ENCODE data around the gene GGCX. TPM values are rescaled to one million over a fixed set of nuclear protein-coding genes. Genes with fewer than 3 reads are reported as not detected.

The GGCX gene
- total RNA-seq, 2 experiments from 2014 or later, result 22.9 to 27.6 TPM

DNA sequence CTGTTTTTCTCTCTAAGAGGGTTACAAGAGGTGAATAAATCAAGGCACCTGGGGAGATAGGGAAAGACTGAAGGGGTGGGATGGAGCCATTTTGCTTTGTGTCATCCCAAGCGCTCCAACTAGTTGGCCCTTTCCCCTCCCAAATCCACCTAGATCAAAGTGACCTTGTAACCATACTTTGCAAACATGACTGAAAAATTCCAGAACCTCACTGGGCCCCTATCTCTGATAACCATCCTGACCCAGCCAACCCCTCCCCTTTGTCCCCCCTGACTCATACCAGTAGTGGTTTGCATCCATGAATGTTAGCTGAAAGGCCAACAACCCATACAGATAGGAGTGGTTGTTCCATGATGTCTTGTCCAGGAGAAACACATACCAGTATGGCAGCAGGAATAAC, 3.1 kb downstream of the GGCX start:
- POLR2A ChIA-PET, result interaction anchor here (1.6 kb wide), 1 partner anchor 20 kb away, joined by 10 read pairs; the partner anchor contains the start of gene MAT2A
- TF ChIP-seq, protein P1, sequence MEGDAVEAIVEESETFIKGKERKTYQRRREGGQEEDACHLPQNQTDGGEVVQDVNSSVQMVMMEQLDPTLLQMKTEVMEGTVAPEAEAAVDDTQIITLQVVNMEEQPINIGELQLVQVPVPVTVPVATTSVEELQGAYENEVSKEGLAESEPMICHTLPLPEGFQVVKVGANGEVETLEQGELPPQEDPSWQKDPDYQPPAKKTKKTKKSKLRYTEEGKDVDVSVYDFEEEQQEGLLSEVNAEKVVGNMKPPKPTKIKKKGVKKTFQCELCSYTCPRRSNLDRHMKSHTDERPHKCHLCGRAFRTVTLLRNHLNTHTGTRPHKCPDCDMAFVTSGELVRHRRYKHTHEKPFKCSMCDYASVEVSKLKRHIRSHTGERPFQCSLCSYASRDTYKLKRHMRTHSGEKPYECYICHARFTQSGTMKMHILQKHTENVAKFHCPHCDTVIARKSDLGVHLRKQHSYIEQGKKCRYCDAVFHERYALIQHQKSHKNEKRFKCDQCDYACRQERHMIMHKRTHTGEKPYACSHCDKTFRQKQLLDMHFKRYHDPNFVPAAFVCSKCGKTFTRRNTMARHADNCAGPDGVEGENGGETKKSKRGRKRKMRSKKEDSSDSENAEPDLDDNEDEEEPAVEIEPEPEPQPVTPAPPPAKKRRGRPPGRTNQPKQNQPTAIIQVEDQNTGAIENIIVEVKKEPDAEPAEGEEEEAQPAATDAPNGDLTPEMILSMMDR (IDR thresholded peaks at IDR 0.05), result no peak

DNA sequence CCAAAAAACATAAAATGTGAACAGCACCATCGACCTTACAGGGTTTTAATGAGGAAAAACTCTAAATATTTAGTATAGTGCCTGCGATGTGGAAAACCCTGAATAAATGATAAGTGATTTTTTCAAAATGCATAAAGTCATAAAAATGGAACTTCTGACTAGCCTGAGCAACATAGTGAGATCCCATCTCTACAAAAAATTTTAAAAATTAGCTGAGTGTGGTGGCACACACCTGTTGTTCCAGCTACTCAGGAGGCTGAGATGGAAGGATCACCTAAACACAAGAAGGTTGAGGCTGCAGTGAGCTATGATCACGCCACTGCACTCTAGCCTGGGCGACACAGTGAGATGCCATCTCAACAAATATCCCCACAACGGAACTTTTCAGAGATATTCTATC, 4.2 kb downstream of the GGCX start:
- Histone ChIP-seq H3K36me3 (ENCODE audit: insufficient read depth, low read length) (peaks cover 50% of the 10 kb centered on the region), H3K27me3 (ENCODE audit: control insufficient read depth in 1 of 2, insufficient read depth in 2 of 2, low read length in 2 of 2) (no peaks in the 10 kb centered on the region), H3K9me3 (ENCODE audit: control insufficient read depth in 1 of 2, insufficient read depth in 1 of 2, low read length in 2 of 2) (no peaks in the 10 kb centered on the region), H3K4me1 (ENCODE audit: insufficient read depth, low read length) (peaks cover 18% of the 10 kb centered on the region), H3K27ac (ENCODE audit: low read depth in 1 of 2, low read length in 2 of 2) (no peak overlapping the region), H3K4me3 (ENCODE audit: low read length) (no peak overlapping the region)
- intact Hi-C loops (cut with DNase I, micrococcal nuclease), result no loop called here
- ChIA-PET POLR2A (interaction anchor here (0.8 to 4.7 kb wide), 2 partner anchors 18 to 38 kb away, joined by 3 to 25 read pairs; partner anchors contain the start of genes MAT2A and RNF181), CTCF (interaction anchor here (0.9 to 1.6 kb wide), 3 partner anchors 10 to 137 kb away, joined by 3 to 6 read pairs (median 4); no protein-coding TSS in a partner anchor)
- DNase-seq, result no peak
- no peaks in the 10 kb centered on the region for H3K9me3 Mint-ChIP-seq
- peaks cover 33% of the 10 kb centered on the region for H3K4me1 Mint-ChIP-seq (ENCODE audit: low read depth)
- no peak for ATAC-seq (ENCODE audit: poor library complexity)
- TF ChIP-seq, protein P1 (IDR thresholded peaks at IDR 0.05), result no peak
- peaks cover 77% of the 10 kb centered on the region for H3K36me3 Mint-ChIP-seq (ENCODE audit: low read depth)
- H3K27ac Mint-ChIP-seq, result no peak overlapping the region
- no peak overlapping the region for H3K4me3 Mint-ChIP-seq
- H3K27me3 Mint-ChIP-seq, result no peaks in the 10 kb centered on the region

More for the DNA sequence above, 3.1 kb downstream of the GGCX start:
- Mint-ChIP-seq H3K4me1 (ENCODE audit: low read depth) (peaks cover 30% of the 10 kb centered on the region), H3K36me3 (ENCODE audit: low read depth) (peaks cover 67% of the 10 kb centered on the region), H3K27me3 (no peaks in the 10 kb centered on the region), H3K27ac (no peak overlapping the region), H3K9me3 (no peaks in the 10 kb centered on the region), H3K4me3 (peak overlapping the region; percentile 7)
- H3K36me3 ChIP-seq (ENCODE audit: insufficient read depth, low read length), result peaks cover 39% of the 10 kb centered on the region
- no peak overlapping the region for H3K27ac ChIP-seq (ENCODE audit: low read depth in 1 of 2, low read length in 2 of 2)
- ATAC-seq (ENCODE audit: poor library complexity) (no peak), DNase-seq (no peak)
- intact Hi-C loops (cut with DNase I, micrococcal nuclease), result no loop called here
- no peak overlapping the region for H3K4me3 ChIP-seq (ENCODE audit: low read length)
- CTCF ChIA-PET, result no interaction called here
- no peaks in the 10 kb centered on the region for H3K9me3 ChIP-seq (ENCODE audit: control insufficient read depth in 1 of 2, insufficient read depth in 1 of 2, low read length in 2 of 2)
- H3K4me1 ChIP-seq (ENCODE audit: insufficient read depth, low read length), result peaks cover 20% of the 10 kb centered on the region
- H3K27me3 ChIP-seq (ENCODE audit: control insufficient read depth in 1 of 2, insufficient read depth in 2 of 2, low read length in 2 of 2), result no peaks in the 10 kb centered on the region

DNA sequence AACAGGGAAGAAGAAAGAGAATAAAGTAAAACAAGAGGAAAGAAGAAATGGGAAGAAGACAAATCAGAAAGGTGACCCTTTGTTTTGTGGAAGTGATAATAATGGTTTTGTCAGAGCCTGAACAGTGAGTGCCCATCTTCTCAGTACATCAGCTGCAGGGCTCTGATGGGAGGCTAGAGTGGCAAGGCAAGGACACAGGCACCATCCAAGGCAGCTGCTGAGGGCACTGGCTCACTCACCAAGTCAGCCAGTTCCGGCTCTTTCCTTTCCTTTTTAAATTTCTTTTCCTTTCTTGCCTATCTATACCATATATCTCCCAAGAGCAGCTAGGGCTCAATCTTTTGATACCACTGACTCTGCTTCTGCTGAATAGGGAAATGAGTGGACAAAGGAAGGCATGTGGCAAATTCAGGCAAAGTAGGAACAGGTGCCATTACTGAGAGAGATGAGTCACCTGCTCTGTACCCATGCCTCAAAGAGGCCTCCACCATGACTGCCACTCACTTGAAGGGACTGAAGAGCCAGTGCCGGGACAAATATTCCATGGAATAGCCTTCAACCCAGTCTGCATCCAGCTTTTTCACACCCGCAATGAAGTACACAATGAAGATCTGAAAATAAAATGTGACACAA, 6.2 kb downstream of the GGCX start:
- no peak for ATAC-seq (ENCODE audit: poor library complexity)
- peaks cover 21% of the 10 kb centered on the region for H3K4me1 Mint-ChIP-seq (ENCODE audit: low read depth)

More for the DNA sequence above, 6.2 kb downstream of the GGCX start:
- Mint-ChIP-seq H3K4me3 (no peak overlapping the region), H3K9me3 (no peaks in the 10 kb centered on the region), H3K27me3 (no peaks in the 10 kb centered on the region), H3K27ac (no peak overlapping the region), H3K36me3 (ENCODE audit: low read depth) (peaks cover 83% of the 10 kb centered on the region)
- DNase-seq, result no peak
- peaks cover 68% of the 10 kb centered on the region for H3K36me3 ChIP-seq (ENCODE audit: insufficient read depth, low read length)
- CTCF ChIA-PET, result no interaction called here
- H3K4me1 ChIP-seq (ENCODE audit: insufficient read depth, low read length), result peaks cover 7% of the 10 kb centered on the region
- H3K9me3 ChIP-seq (ENCODE audit: control insufficient read depth in 1 of 2, insufficient read depth in 1 of 2, low read length in 2 of 2), result no peaks in the 10 kb centered on the region
- H3K27me3 ChIP-seq (ENCODE audit: control insufficient read depth in 1 of 2, insufficient read depth in 2 of 2, low read length in 2 of 2), result no peaks in the 10 kb centered on the region
- intact Hi-C loops (cut with DNase I, micrococcal nuclease), result loop anchor here (5.0 kb wide), 2 partner anchors 228 to 288 kb away; partner anchors contain the start of gene TGOLN2 (in 1 of the 2)
- no peak overlapping the region for H3K4me3 ChIP-seq (ENCODE audit: low read length)
- POLR2A ChIA-PET, result interaction anchor here (4.7 kb wide), 1 partner anchor 16 kb away, joined by 25 read pairs; the partner anchor contains the start of gene MAT2A
- no peak overlapping the region for H3K27ac ChIP-seq (ENCODE audit: low read depth in 1 of 2, low read length in 2 of 2)
- TF ChIP-seq, protein P1 (IDR thresholded peaks at IDR 0.05), result no peak

Measured in CD4-positive, alpha-beta T cell (primary cell).